PC-9 (cell line): Measurements from ENCODE around the gene FMO5. TPM values are rescaled to one million over a fixed set of nuclear protein-coding genes. Genes with fewer than 3 reads are reported as not detected.

ENCODE experiments used
- Bru-seq: library from RNA; stranded (reverse); fragments of 400-500 nt; gene quantifications from one replicate; lab custom pipeline; 2021; lab: Mats Ljungman, UMichigan
- BruChase-seq, 2 experiments: library from RNA; stranded (reverse); fragments of 400-500 nt; gene quantifications; one replicate each; lab custom pipeline; 2021; lab: Mats Ljungman, UMichigan
- BruUV-seq: library from RNA; stranded (reverse); fragments of 400-500 nt; replicated peaks from 2 replicates; lab custom pipeline; 2021; lab: Mats Ljungman, UMichigan
- CTCF ChIA-PET: fragments of 300-600 bp; sonication (Branson Sonifier 250); formaldehyde crosslinking; loops from one replicate; lab custom pipeline; 2022; ENCODE audit warnings: antibody characterized with exemption; lab: Charles Lee
- POLR2A ChIA-PET: fragments of 300-600 bp; sonication (Branson Sonifier 250); formaldehyde crosslinking; loops from one replicate; lab custom pipeline; 2022; ENCODE audit warnings: antibody characterized with exemption; ENCODE audit not compliant: unreplicated experiment; lab: Charles Lee
- DNase-seq, 2 experiments: peaks; one replicate each; pipeline versions ENCODE4 v3.0.0 to v3.0.0-alpha.2; 2015 to 2022; ENCODE audit warnings: mixed read lengths in 1 of 2
- H2AFZ ChIP-seq: fragments of 200-600 bp; sonication (generic); 2 replicates; pipeline ENCODE4 v1.8.1; 2017; ENCODE audit warnings: antibody characterized with exemption
- H3F3A ChIP-seq: fragments of 200-600 bp; sonication (generic); 2 replicates; pipeline ENCODE4 v1.8.1; 2017; ENCODE audit warnings: antibody characterized with exemption, mild to moderate bottlenecking, low read depth; ENCODE audit not compliant: insufficient read depth
- H3K27ac ChIP-seq: fragments of 200-600 bp; sonication (generic); 2 replicates; pipeline ENCODE4 v1.6.1; 2016; ENCODE audit warnings: mixed run types
- H3K27me3 ChIP-seq: fragments of 200-600 bp; sonication (generic); 2 replicates; pipeline ENCODE4 v1.6.1; 2016; ENCODE audit warnings: low read depth, mixed run types; ENCODE audit not compliant: insufficient read depth
- H3K36me3 ChIP-seq: fragments of 200-600 bp; sonication (generic); 2 replicates; pipeline ENCODE4 v1.6.1; 2016; ENCODE audit warnings: low read depth, mixed run types
- H3K4me1 ChIP-seq: fragments of 200-600 bp; sonication (generic); replicated peaks from 2 replicates; pipeline ENCODE4 v1.6.1; 2016; ENCODE audit warnings: mixed run types; ENCODE audit not compliant: insufficient read depth
- H3K4me2 ChIP-seq: fragments of 200-600 bp; sonication (generic); 2 replicates; pipeline ENCODE4 v1.6.1; 2017; ENCODE audit warnings: mixed run types
- H3K4me3 ChIP-seq: fragments of 200-600 bp; sonication (generic); 2 replicates; pipeline ENCODE4 v1.6.1; 2016; ENCODE audit warnings: mixed run types
- H3K79me2 ChIP-seq: fragments of 200-600 bp; sonication (generic); 2 replicates; pipeline ENCODE4 v1.6.1; 2017; ENCODE audit warnings: low read depth, mixed run types
- H3K9me2 ChIP-seq: fragments of 200-600 bp; sonication (generic); 2 replicates; pipeline ENCODE4 v1.8.1; 2017; ENCODE audit warnings: mild to moderate bottlenecking; ENCODE audit not compliant: insufficient read depth
- H3K9me3 ChIP-seq: fragments of 200-600 bp; sonication (generic); 2 replicates; pipeline ENCODE4 v1.8.1; 2016; ENCODE audit warnings: low read depth; ENCODE audit not compliant: insufficient read depth
- H4K20me1 ChIP-seq: fragments of 200-600 bp; sonication (generic); 2 replicates; pipeline ENCODE4 v1.8.1; 2017; ENCODE audit not compliant: insufficient read depth
- EZH2 ChIP-seq: fragments of 200-600 bp; sonication (generic); IDR thresholded peaks from 2 replicates; pipeline ENCODE4 v1.8.0; 2017; ENCODE audit warnings: antibody characterized with exemption, low read depth
- intact Hi-C: fragments of 100-400 bp; cut with micrococcal nuclease; formaldehyde crosslinking; loops from one replicate; pipeline ENCODE4 v1.10.0; 2022; ENCODE audit not compliant: unreplicated experiment
- long read RNA-seq: library from polyadenylated mRNA; stranded (forward); transcript quantifications from one replicate; pipeline ENCODE4 v2.0.0, GENCODE V29; 2022
- total RNA-seq: library from RNA; stranded (reverse); gene quantifications from 2 replicates; pipeline ENCODE4 v1.2.3, GENCODE V29; 2021
- TF ChIP-seq, protein P1 (sequence below): fragments of 200-600 bp; sonication (generic); conservative IDR thresholded peaks from 2 replicates; pipeline ENCODE4 v1.6.1; 2017; ENCODE audit warnings: mixed run types, antibody characterized with exemption, mild to moderate bottlenecking, moderate library complexity

The FMO5 gene, protein sequence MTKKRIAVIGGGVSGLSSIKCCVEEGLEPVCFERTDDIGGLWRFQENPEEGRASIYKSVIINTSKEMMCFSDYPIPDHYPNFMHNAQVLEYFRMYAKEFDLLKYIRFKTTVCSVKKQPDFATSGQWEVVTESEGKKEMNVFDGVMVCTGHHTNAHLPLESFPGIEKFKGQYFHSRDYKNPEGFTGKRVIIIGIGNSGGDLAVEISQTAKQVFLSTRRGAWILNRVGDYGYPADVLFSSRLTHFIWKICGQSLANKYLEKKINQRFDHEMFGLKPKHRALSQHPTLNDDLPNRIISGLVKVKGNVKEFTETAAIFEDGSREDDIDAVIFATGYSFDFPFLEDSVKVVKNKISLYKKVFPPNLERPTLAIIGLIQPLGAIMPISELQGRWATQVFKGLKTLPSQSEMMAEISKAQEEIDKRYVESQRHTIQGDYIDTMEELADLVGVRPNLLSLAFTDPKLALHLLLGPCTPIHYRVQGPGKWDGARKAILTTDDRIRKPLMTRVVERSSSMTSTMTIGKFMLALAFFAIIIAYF
- total RNA-seq: 1.1 and 1.3 TPM in 2 replicates
- Bru-seq, nascent RNA: percentile 20 among the genes with signal in this experiment
- BruChase-seq, experiment 1, labeled RNA remaining after a 2-hour chase: percentile 21 among the genes with signal in this experiment
- percentile 15 among the genes with signal in this experiment for BruChase-seq, experiment 2, labeled RNA remaining after a 6-hour chase
- long read RNA-seq, partial matches to known transcripts: 0 of 4 reads
- long read RNA-seq, other reads (novel, unspliced or antisense): 4 of 4 reads

DNA sequence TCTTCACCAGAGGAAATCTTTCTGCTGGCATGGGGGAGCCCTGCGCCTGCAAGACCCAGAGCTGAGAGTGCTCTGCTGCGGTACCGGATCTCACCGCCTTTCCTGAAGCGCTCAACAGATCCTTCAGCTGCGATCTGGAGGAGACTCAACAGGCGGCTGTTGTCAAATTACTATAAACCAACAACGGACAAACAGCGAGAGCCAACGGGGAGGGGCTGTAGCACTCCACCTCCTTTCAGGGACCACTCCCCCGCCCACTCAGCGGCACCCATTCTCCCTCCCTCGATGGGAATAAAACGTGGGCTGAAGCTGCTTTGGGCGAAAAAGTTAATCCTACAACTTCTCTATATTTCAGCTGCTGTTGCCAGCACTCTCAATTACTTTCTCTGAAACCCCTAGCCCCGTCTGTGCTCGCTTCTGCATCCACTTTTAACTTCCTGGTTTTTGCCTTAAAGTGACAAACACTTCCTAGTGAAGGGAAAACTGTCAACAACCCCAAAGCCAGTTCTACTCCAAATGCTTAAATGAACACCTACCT, at the start of gene FMO5:
FMO5 (minus strand) TSS at position 147 of the 538 bp plus-strand sequence. CDS start 310 bp downstream, outside the sequence.
- Histone ChIP-seq H3K4me3 (peak within 1 kb of the TSS; percentile 56), H3K9me3 (no peaks in the 10 kb centered on the region), H2AFZ (peak within 1 kb of the TSS; percentile 93), H3K79me2 (no peaks in the 10 kb centered on the region), H3K4me1 (no peaks in the 10 kb centered on the region), H3F3A (no peaks in the 10 kb centered on the region; the same call in 1 of the 2 replicates), H3K4me2 (peak within 1 kb of the TSS; percentile 76), H3K9me2 (no peaks in the 10 kb centered on the region), H4K20me1 (no peaks in the 10 kb centered on the region), H3K27ac (no peak within 1 kb of the TSS), H3K27me3 (no peaks in the 10 kb centered on the region), H3K36me3 (no peaks in the 10 kb centered on the region)
- CTCF ChIA-PET: no interaction called here
- DNase-seq: peak; percentile 43 to 65
- TF ChIP-seq, protein P1, sequence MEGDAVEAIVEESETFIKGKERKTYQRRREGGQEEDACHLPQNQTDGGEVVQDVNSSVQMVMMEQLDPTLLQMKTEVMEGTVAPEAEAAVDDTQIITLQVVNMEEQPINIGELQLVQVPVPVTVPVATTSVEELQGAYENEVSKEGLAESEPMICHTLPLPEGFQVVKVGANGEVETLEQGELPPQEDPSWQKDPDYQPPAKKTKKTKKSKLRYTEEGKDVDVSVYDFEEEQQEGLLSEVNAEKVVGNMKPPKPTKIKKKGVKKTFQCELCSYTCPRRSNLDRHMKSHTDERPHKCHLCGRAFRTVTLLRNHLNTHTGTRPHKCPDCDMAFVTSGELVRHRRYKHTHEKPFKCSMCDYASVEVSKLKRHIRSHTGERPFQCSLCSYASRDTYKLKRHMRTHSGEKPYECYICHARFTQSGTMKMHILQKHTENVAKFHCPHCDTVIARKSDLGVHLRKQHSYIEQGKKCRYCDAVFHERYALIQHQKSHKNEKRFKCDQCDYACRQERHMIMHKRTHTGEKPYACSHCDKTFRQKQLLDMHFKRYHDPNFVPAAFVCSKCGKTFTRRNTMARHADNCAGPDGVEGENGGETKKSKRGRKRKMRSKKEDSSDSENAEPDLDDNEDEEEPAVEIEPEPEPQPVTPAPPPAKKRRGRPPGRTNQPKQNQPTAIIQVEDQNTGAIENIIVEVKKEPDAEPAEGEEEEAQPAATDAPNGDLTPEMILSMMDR: no peak
- TF ChIP-seq EZH2: no peak
- POLR2A ChIA-PET: no interaction called here
- no TSS peak for BruUV-seq
- intact Hi-C loops: no loop called here

DNA sequence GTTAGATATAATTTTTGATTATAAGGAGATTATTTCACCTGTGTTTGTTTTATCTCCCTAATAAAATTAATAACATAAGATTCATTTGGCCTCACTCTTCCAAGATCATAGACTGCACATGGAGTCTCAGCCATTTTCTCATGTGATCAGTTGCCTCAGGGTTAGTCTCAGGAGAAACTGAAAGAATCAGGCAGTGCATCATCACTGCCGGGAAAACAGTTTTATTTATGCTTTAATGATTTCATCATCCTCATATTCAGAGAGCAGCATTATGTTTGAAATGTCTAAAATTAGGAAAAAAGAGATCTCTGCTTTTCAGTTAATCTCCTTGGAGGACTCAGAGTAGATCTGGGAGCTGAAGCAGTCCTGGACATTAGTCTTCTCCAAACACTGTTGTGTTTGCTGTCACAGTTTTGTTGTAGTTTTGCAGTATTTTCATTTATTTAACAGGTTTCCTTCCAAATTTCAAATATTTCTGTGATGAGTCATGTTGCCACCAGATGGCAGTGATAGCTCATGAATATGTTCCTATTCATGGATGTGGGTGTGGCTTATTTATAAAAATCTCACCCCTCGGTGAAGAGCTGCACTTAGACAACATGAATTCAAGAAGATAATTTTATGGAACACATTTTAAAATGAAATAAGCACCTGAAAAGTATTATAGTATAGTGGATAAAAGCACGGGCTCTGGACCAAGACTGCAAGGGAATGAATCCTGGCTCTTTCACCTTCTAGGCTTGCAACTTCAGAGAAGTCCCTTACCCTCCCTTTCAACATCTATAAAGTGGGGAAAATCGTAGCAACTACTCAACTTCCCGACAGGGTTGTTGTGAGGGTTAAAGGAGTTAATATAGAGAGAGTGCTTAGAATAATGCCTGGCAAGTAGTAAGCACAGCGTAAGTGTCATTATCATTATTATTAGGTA, 48.5 kb upstream of the FMO5 start:
- intact Hi-C loops: loop anchor here (1.0 to 5.0 kb wide), 4 partner anchors 119 to 619 kb away; no protein-coding TSS in a partner anchor
- Histone ChIP-seq H3K27ac (peak overlapping the region; percentile 89), H3K27me3 (no peaks in the 10 kb centered on the region), H3K36me3 (peaks cover 13% of the 10 kb centered on the region; the same call in 1 of the 2 replicates), H3K9me3 (no peaks in the 10 kb centered on the region), H4K20me1 (no peaks in the 10 kb centered on the region), H3K9me2 (no peaks in the 10 kb centered on the region), H3K4me3 (no peak overlapping the region), H3K4me2 (peak overlapping the region; percentile 40), H3K79me2 (no peaks in the 10 kb centered on the region), H3K4me1 (peaks cover 12% of the 10 kb centered on the region), H3F3A (peaks cover 8% of the 10 kb centered on the region; the same call in 1 of the 2 replicates), H2AFZ (no peak overlapping the region; the same call in 1 of the 2 replicates)
- peak; percentile 13 to 69 for DNase-seq
- CTCF ChIA-PET: interaction anchor here (0.6 to 1.9 kb wide), 5 partner anchors 31 to 619 kb away, joined by 3 to 11 read pairs (median 6); partner anchors contain the start of gene CHD1L
- TF ChIP-seq EZH2: no peak
- TF ChIP-seq, protein P1: peak; percentile 62
- POLR2A ChIA-PET: interaction anchor here (0.6 kb wide), 1 partner anchor 100 kb away, joined by 7 read pairs; no protein-coding TSS in a partner anchor
- BruUV-seq: no TSS peak
